H1 (cell line): ENCODE measurements around the gene COG3. TPM values are rescaled to one million over a fixed set of nuclear protein-coding genes. Genes with fewer than 3 reads are reported as not detected.
"Not testable (repeated sequence)": the region's sequence is repeated elsewhere in the genome, so short reads cannot be mapped to it uniquely, and the experiment has no call there.

Experiments
- CTCF ChIA-PET: fragments of 300-600 bp; sonication (Branson Sonifier 250); formaldehyde crosslinking; loops from one replicate; lab custom pipeline; 2021; ENCODE audit not compliant: partially characterized antibody; lab: Charles Lee
- POLR2A ChIA-PET: fragments of 300-600 bp; sonication (Branson Sonifier 250); formaldehyde crosslinking; loops from one replicate; lab custom pipeline; 2021; ENCODE audit warnings: inconsistent platforms; ENCODE audit not compliant: partially characterized antibody; lab: Charles Lee
- DNase-seq, 2 experiments: peaks; one replicate each; pipeline versions ENCODE4 v3.0.0 to v3.0.0-alpha.2; 2010 to 2022; ENCODE audit warnings: low spot score in 2 of 2, low read depth in 1 of 2, mixed read lengths in 1 of 2
- FAIRE-seq: peaks from 2 replicates; lab custom pipeline; 2011; peaks lifted over from hg19 to GRCh38; lab: Jason Lieb, UNC
- H2AFZ ChIP-seq: 2 replicates; pipeline ENCODE4 v1.8.1; 2012; ENCODE audit warnings: low read length, inconsistent platforms
- H2AK5ac ChIP-seq: 2 replicates; pipeline ENCODE4 v1.6.1; 2013; ENCODE audit warnings: low read depth, low read length
- H2BK120ac ChIP-seq: replicated peaks from 2 replicates; pipeline ENCODE3; 2013; ENCODE audit warnings: low read depth, low read length, inconsistent platforms
- H2BK12ac ChIP-seq: 2 replicates; pipeline ENCODE4 v1.6.1; 2013; ENCODE audit warnings: low read depth, low read length
- H2BK15ac ChIP-seq: 2 replicates; pipeline ENCODE4 v1.6.1; 2013; ENCODE audit warnings: low read length
- H2BK20ac ChIP-seq: 2 replicates; pipeline ENCODE4 v1.6.1; 2013; ENCODE audit warnings: low read length
- H2BK5ac ChIP-seq: 2 replicates; pipeline ENCODE4 v1.6.1; 2013; ENCODE audit warnings: low read depth, low read length
- H3K14ac ChIP-seq: 2 replicates; pipeline ENCODE4 v1.6.1; 2013; ENCODE audit warnings: inconsistent platforms; ENCODE audit not compliant: insufficient read length
- H3K18ac ChIP-seq: 2 replicates; pipeline ENCODE4 v1.6.1; 2013; ENCODE audit warnings: low read length; ENCODE audit errors: extremely low read depth
- H3K23ac ChIP-seq: 2 replicates; pipeline ENCODE4 v1.6.1; 2013; ENCODE audit warnings: inconsistent platforms; ENCODE audit not compliant: insufficient read length
- H3K23me2 ChIP-seq: 2 replicates; pipeline ENCODE4 v1.6.1; 2013; ENCODE audit warnings: low read depth, low read length
- H3K27ac ChIP-seq: 2 replicates; pipeline ENCODE4 v1.6.1; 2011; ENCODE audit warnings: low read depth, low read length, inconsistent platforms
- H3K27me3 ChIP-seq, 4 experiments: replicated peaks in 1 of 4; 1 replicate in 1 of 4; 2 replicates in 3 of 4; pipeline versions ENCODE4 v1.6.1 to v1.8.1; 2011 to 2013; ENCODE audit warnings: low read length in 3 of 4, mild to moderate bottlenecking in 3 of 4, inconsistent platforms in 2 of 4, mixed read lengths in 2 of 4, moderate library complexity in 1 of 4; ENCODE audit not compliant: control insufficient read depth in 3 of 4, insufficient read depth in 3 of 4; ENCODE audit errors: extremely low read depth in 1 of 4
- H3K36me3 ChIP-seq, 4 experiments: 2 replicates each; pipeline versions ENCODE4 v1.6.1 to v1.8.1; 2011 to 2013; ENCODE audit warnings: mild to moderate bottlenecking in 4 of 4, low read length in 3 of 4, moderate library complexity in 2 of 4, control low read depth in 1 of 4, inconsistent platforms in 1 of 4; ENCODE audit not compliant: insufficient read depth in 4 of 4, control insufficient read depth in 2 of 4
- H3K4ac ChIP-seq: replicated peaks from 2 replicates; pipeline ENCODE3; 2013; ENCODE audit warnings: low read length, low read depth, mixed read lengths, inconsistent platforms; ENCODE audit not compliant: insufficient read length
- H3K4me1 ChIP-seq, 4 experiments: replicated peaks in 1 of 4; 1 replicate in 1 of 4; 2 replicates in 3 of 4; pipeline versions ENCODE4 v1.6.1 to v1.8.1; 2011 to 2013; ENCODE audit warnings: low read length in 3 of 4, inconsistent platforms in 2 of 4, mixed read lengths in 1 of 4; ENCODE audit not compliant: insufficient read depth in 4 of 4, control insufficient read depth in 3 of 4
- H3K4me2 ChIP-seq, 2 experiments: 2 replicates each; pipeline versions ENCODE4 v1.6.1 to v1.8.1; 2011 to 2013; ENCODE audit warnings: low read depth in 2 of 2, low read length in 2 of 2, control low read depth in 1 of 2, inconsistent platforms in 1 of 2, mild to moderate bottlenecking in 1 of 2; ENCODE audit not compliant: insufficient read depth in 1 of 2
- H3K4me3 ChIP-seq, 4 experiments: fragments of 200-600, 300-600 bp in 1 of 4; sonication (generic), shearing (Covaris generic), sonication (Bioruptor Twin) in 1 of 4; 2 replicates each; pipeline versions ENCODE4 v1.5.1 to v1.8.1; 2011 to 2016; ENCODE audit warnings: low read length in 4 of 4, low read depth in 3 of 4, control low read depth in 2 of 4, inconsistent platforms in 2 of 4, mild to moderate bottlenecking in 2 of 4, mixed read lengths in 1 of 4, moderate library complexity in 1 of 4; ENCODE audit not compliant: insufficient read depth in 2 of 4; ENCODE audit errors: extremely low read depth in 1 of 4
- H3K56ac ChIP-seq: replicated peaks from 2 replicates; pipeline ENCODE3; 2013; ENCODE audit warnings: low read depth, mild to moderate bottlenecking, mixed read lengths, low read length, inconsistent platforms; ENCODE audit not compliant: insufficient read length
- H3K79me1 ChIP-seq: 2 replicates; pipeline ENCODE4 v1.6.1; 2013; ENCODE audit warnings: low read depth, low read length, control low read depth
- H3K79me2 ChIP-seq, 2 experiments: 2 replicates each; pipeline versions ENCODE4 v1.6.1 to v1.8.1; 2012 to 2013; ENCODE audit warnings: low read length in 2 of 2, mild to moderate bottlenecking in 2 of 2, inconsistent platforms in 1 of 2; ENCODE audit not compliant: insufficient read depth in 2 of 2, control insufficient read depth in 1 of 2
- H3K9ac ChIP-seq, 4 experiments: replicated peaks in 1 of 4; 1 replicate in 1 of 4; 2 replicates in 3 of 4; pipeline versions ENCODE4 v1.6.1 to v1.8.1; 2011 to 2013; ENCODE audit warnings: low read depth in 3 of 4, low read length in 3 of 4, control low read depth in 2 of 4, mild to moderate bottlenecking in 2 of 4, moderate library complexity in 2 of 4, inconsistent platforms in 1 of 4; ENCODE audit errors: extremely low read depth in 1 of 4
- H3K9me3 ChIP-seq, 2 experiments: 2 replicates each; pipeline versions ENCODE4 v1.6.1 to v1.8.1; 2012 to 2013; ENCODE audit warnings: mild to moderate bottlenecking in 2 of 2, moderate library complexity in 2 of 2, control low read depth in 1 of 2, inconsistent platforms in 1 of 2, low read depth in 1 of 2, low read length in 1 of 2, mixed read lengths in 1 of 2; ENCODE audit not compliant: insufficient read depth in 2 of 2
- H4K20me1 ChIP-seq, 2 experiments: replicated peaks in 1 of 2; 2 replicates each; pipeline versions ENCODE3 to v1.8.1; 2011 to 2013; ENCODE audit warnings: inconsistent platforms in 2 of 2, low read length in 2 of 2, mild to moderate bottlenecking in 1 of 2; ENCODE audit not compliant: insufficient read depth in 2 of 2, control insufficient read depth in 1 of 2
- H4K5ac ChIP-seq: 2 replicates; pipeline ENCODE4 v1.6.1; 2013; ENCODE audit warnings: low read length, low read depth, mixed read lengths, inconsistent platforms; ENCODE audit not compliant: insufficient read length
- H4K8ac ChIP-seq: 2 replicates; pipeline ENCODE4 v1.8.0; 2013; ENCODE audit warnings: mild to moderate bottlenecking, moderate library complexity, low read length, inconsistent platforms; ENCODE audit not compliant: insufficient read depth; ENCODE audit errors: extremely low read depth
- H4K91ac ChIP-seq: replicated peaks from 2 replicates; pipeline ENCODE3; 2013; ENCODE audit warnings: low read length, mixed read lengths, inconsistent platforms; ENCODE audit not compliant: insufficient read length
- CEBPB ChIP-seq: IDR thresholded peaks from 2 replicates; pipeline ENCODE4 v1.6.1; 2012; ENCODE audit warnings: low read depth, low read length
- CHD2 ChIP-seq: IDR thresholded peaks from 2 replicates; pipeline ENCODE4 v1.6.1; 2012; ENCODE audit warnings: low read length, improper control_type of control experiment
- EP300 ChIP-seq, 2 experiments: IDR thresholded peaks; 1 replicate in 1 of 2; 2 replicates in 1 of 2; pipeline ENCODE4 v1.6.1; 2011 to 2012; ENCODE audit warnings: low read depth in 2 of 2, low read length in 2 of 2, mild to moderate bottlenecking in 2 of 2, borderline replicate concordance in 1 of 2, inconsistent platforms in 1 of 2, moderate library complexity in 1 of 2
- MAX ChIP-seq: IDR thresholded peaks from 2 replicates; pipeline ENCODE4 v1.6.1; 2012; ENCODE audit warnings: inconsistent platforms
- NANOG ChIP-seq: IDR thresholded peaks from 2 replicates; pipeline ENCODE4 v1.6.1; 2011; ENCODE audit warnings: low read length, low read depth, mild to moderate bottlenecking, inconsistent platforms; ENCODE audit not compliant: insufficient read depth, poor library complexity, severe bottlenecking
- PHF8 ChIP-seq: fragments of 200-600 bp; sonication (generic); conservative IDR thresholded peaks from 2 replicates; pipeline ENCODE4 v1.7.1; 2012; ENCODE audit warnings: low read depth, mild to moderate bottlenecking, inconsistent platforms, low read length, moderate library complexity
- TAF7 ChIP-seq: optimal IDR thresholded peaks from 2 replicates; pipeline ENCODE3; 2011; ENCODE audit warnings: low read depth, mild to moderate bottlenecking, inconsistent platforms, low read length, moderate library complexity, borderline replicate concordance
- WGBS, 2 experiments: shearing (Covaris generic) in 1 of 2; methylation state at CpG; one replicate each; pipeline versions ENCODE4 v1.1.6 to v1.1.7; 2013 to 2015; ENCODE audit warnings: low lambda C conversion rate in 2 of 2, mixed read lengths in 2 of 2, inconsistent platforms in 1 of 2, low coverage in 1 of 2, missing lambda C conversion rate in 1 of 2; ENCODE audit not compliant: insufficient replicate concordance in 2 of 2, insufficient coverage in 1 of 2, insufficient read length in 1 of 2; ENCODE audit errors: extremely low coverage in 1 of 2, missing lambda C conversion rate in 1 of 2; 5-methylcytosine and 5-hydroxymethylcytosine counted together
- polyA plus RNA-seq, 7 experiments: library from polyadenylated mRNA; depleted of rRNA in 3 of 7; stranded (reverse) in 5 of 7; unstranded in 2 of 7; fragments of >200 nt in 5 of 7; fragments of 200-250 nt in 2 of 7; gene quantifications; 1 replicate in 5 of 7; 2 replicates in 1 of 7; 4 replicates in 1 of 7; pipeline versions ENCODE4 v1.2.1 to v1.2.3, GENCODE V29; 2011 to 2013; ENCODE audit warnings: missing spikeins in 2 of 7, mixed read lengths in 2 of 7
- total RNA-seq: library from RNA; stranded (reverse); fragmentation: NEBNext Ultra II Directional; extraction: Animal tissue kit (Norgen Biotek cat#: 25700); gene quantifications from 2 replicates; pipeline ENCODE4 v1.2.1, GENCODE V29; 2021

The COG3 gene
- total and polyA plus RNA-seq, 2 of the 8 experiments (the other 6 are each of a cell fraction or from before 2014, with no cell fraction given): 12.7 to 13.5 TPM

GRCh38 chr13:45417790-45418534 lies 46.8 kb upstream of the COG3 start, which contains the start of gene SLC25A30 (continued):
- peak; percentile 77 for TF ChIP-seq MAX
- no peak for TF ChIP-seq CEBPB
- TF ChIP-seq NANOG: no peak
- peak; percentile 24 for TF ChIP-seq TAF7
- peak; percentile 31; the same call in 1 of the 2 replicates for TF ChIP-seq PHF8
- no peak for TF ChIP-seq CHD2
- TF ChIP-seq EP300 (IDR thresholded peaks at IDR 0.05; ENCODE audit: borderline replicate concordance in 1 of 2, low read depth in 2 of 2, low read length in 2 of 2): no peak

- DNase-seq, H3K27me3 ChIP-seq, H3K4me2 ChIP-seq, H2AFZ ChIP-seq, H3K9ac ChIP-seq, H3K4me3 ChIP-seq, H3K79me1 ChIP-seq, H3K9me3 ChIP-seq, H3K79me2 ChIP-seq, H4K5ac ChIP-seq, H3K36me3 ChIP-seq, H2BK12ac ChIP-seq, H2AK5ac ChIP-seq, H2BK120ac ChIP-seq, H4K8ac ChIP-seq, H2BK5ac ChIP-seq, H3K4ac ChIP-seq, H3K23ac ChIP-seq, H4K20me1 ChIP-seq, H2BK15ac ChIP-seq, H3K18ac ChIP-seq, FAIRE-seq, H3K4me1 ChIP-seq, H3K27ac ChIP-seq, POLR2A ChIA-PET, H3K14ac ChIP-seq, H4K91ac ChIP-seq, H3K56ac ChIP-seq, H2BK20ac ChIP-seq, H3K23me2 ChIP-seq: not testable (repeated sequence)
- CTCF ChIA-PET: interaction anchor here (0.9 kb wide), 1 partner anchor 25 kb away, joined by 3 read pairs; no protein-coding TSS in a partner anchor
- 96% methylated on average over 16 of the region's 16 CpGs; no CpG with 5 or more reads in 1 of the 2 experiments for WGBS, 2 experiments
These were observed 45.4 kb upstream of the COG3 start for GRCh38 chr13:45419389-45419788.
